GM10266 (cell line): ENCODE data around the gene ANKRD6.

Experiments used
- DNase-seq: peaks from one replicate; pipeline ENCODE4 v3.0.0; 2012; ENCODE audit errors: extremely low spot score
- CTCF ChIP-seq: IDR thresholded peaks from 2 replicates; pipeline ENCODE4 v1.5.1; 2012; ENCODE audit warnings: mild to moderate bottlenecking, low read depth; ENCODE audit not compliant: control insufficient read depth, insufficient read depth; ENCODE audit errors: missing control alignments

The ANKRD6 gene

GRCh38 chr6:89675949-89676748 lies 243.2 kb downstream of the ANKRD6 start:
- TF ChIP-seq CTCF = no peak

GRCh38 chr6:89678531-89678930 lies 245.6 kb downstream of the ANKRD6 start:
- no peak for TF ChIP-seq CTCF
- no peak for DNase-seq

More at GRCh38 chr6:89675949-89676748, 243.2 kb downstream of the ANKRD6 start:
- DNase-seq = no peak

- TF ChIP-seq CTCF = no peak
- no peak for DNase-seq
Observed at GRCh38 chr6:89679215-89680120, 246.5 kb downstream of the ANKRD6 start.

GRCh38 chr6:89680150-89680549 lies 247.2 kb downstream of the ANKRD6 start:
- no peak for DNase-seq
- TF ChIP-seq CTCF = no peak

- no peak for TF ChIP-seq CTCF
- no peak for DNase-seq
Observed at GRCh38 chr6:89680551-89680950, 247.6 kb downstream of the ANKRD6 start.

GRCh38 chr6:89681983-89682564 lies 249.1 kb downstream of the ANKRD6 start:
- no peak for TF ChIP-seq CTCF
- DNase-seq = no peak
